NOMO-1 treated with dmso at 0.1 percent for 144 hours (cell line): ENCODE data around the gene PHETA2.
"Not testable (repeated sequence)": the region's sequence is repeated elsewhere in the genome, so short reads cannot be mapped to it uniquely, and the experiment has no call there.

ENCODE experiments used
- DNase-seq: peaks from one replicate; lab custom pipeline; 2025; ENCODE audit not compliant: unreplicated experiment; lab: John Stamatoyannopoulos, UW

The PHETA2 gene

GRCh38 chr22:42069801-42070516, 4.1 kb upstream of the PHETA2 start:
- DNase-seq = peak; percentile 75

- peak; percentile 97 for DNase-seq
These were observed 3.3 kb upstream of the PHETA2 start, which contains the start of gene NAGA for GRCh38 chr22:42070517-42071422. NAGA (minus strand) TSS chr22:42070812; CDS start chr22:42070297, 515 bp downstream.

GRCh38 chr22:42071508-42071907, 2.5 kb upstream of the PHETA2 start:
- not testable (repeated sequence) for DNase-seq

- DNase-seq = no peak
These were observed 1.3 kb upstream of the PHETA2 start for GRCh38 chr22:42072606-42073330.

- no peak for DNase-seq
These were observed 417 bp upstream of the PHETA2 start for GRCh38 chr22:42073621-42074041.

- no peak for DNase-seq
These were observed 1.0 kb downstream of the PHETA2 start for GRCh38 chr22:42074846-42075676.

- no peak for DNase-seq
These were observed 2.9 kb downstream of the PHETA2 start for GRCh38 chr22:42076764-42077485.

- DNase-seq = no peak
These were observed 3.6 kb downstream of the PHETA2 start for GRCh38 chr22:42077486-42078125.

GRCh38 chr22:42078469-42079318, 4.6 kb downstream of the PHETA2 start:
- no peak for DNase-seq

GRCh38 chr22:42079319-42080251, 5.5 kb downstream of the PHETA2 start, which contains the start of gene SMDT1:
SMDT1 (plus strand) TSS chr22:42079700; CDS start chr22:42079769, 69 bp downstream.
- peak; percentile 97 for DNase-seq

GRCh38 chr22:42080287-42080686, 6.2 kb downstream of the PHETA2 start:
- no peak for DNase-seq

GRCh38 chr22:42083119-42083518, 9.1 kb downstream of the PHETA2 start:
- no peak for DNase-seq

- DNase-seq = no peak
These were observed 10.8 kb downstream of the PHETA2 start for GRCh38 chr22:42084874-42085273.

GRCh38 chr22:42086051-42086450, 12.0 kb downstream of the PHETA2 start:
- DNase-seq = no peak

GRCh38 chr22:42090596-42091454, 16.8 kb downstream of the PHETA2 start, which contains the start of gene NDUFA6:
NDUFA6 (minus strand) TSS chr22:42090772; CDS start chr22:42090744, 28 bp downstream.
- peak; percentile 96 for DNase-seq

GRCh38 chr22:42091455-42091782, 17.4 kb downstream of the PHETA2 start:
- no peak for DNase-seq
